A673 (cell line): ENCODE results near the gene SATB2.

Experiments
- EZH2 ChIP-seq: fragments of 200-600 bp; sonication (generic); IDR thresholded peaks from 2 replicates; pipeline ENCODE4 v1.6.1; 2017; ENCODE audit warnings: borderline replicate concordance, low read depth, mild to moderate bottlenecking, mixed read lengths, antibody characterized with exemption, low read length; ENCODE audit not compliant: poor library complexity, severe bottlenecking
- TF ChIP-seq, protein P1 (sequence below): fragments of 300-800, 200-600 bp; sonication (generic); conservative IDR thresholded peaks from 2 replicates; pipeline ENCODE4 v1.5.1; 2017; ENCODE audit warnings: low read depth, mild to moderate bottlenecking, antibody characterized with exemption, low read length, moderate library complexity, mixed read lengths

DNA sequence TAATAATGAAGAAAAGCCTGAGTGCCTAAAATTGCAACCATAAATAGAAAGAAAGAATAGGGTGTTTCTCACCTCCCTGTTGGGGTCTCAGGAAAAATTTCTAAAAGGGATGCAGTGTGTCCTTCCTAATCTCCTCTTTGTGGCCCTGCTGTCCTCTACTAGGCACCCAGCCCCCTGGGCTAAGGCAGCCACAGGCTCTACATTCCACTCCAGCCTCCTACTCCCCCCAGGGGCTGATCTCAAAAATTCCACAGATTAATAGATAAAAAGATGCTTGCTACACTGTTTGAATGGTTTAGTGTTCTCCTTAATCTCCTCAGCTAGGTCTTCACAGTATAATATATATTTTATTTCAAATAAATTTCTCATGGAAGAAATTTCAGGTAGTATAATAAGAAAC is 17.6 kb downstream of the SATB2 start:
- TF ChIP-seq, protein P1, sequence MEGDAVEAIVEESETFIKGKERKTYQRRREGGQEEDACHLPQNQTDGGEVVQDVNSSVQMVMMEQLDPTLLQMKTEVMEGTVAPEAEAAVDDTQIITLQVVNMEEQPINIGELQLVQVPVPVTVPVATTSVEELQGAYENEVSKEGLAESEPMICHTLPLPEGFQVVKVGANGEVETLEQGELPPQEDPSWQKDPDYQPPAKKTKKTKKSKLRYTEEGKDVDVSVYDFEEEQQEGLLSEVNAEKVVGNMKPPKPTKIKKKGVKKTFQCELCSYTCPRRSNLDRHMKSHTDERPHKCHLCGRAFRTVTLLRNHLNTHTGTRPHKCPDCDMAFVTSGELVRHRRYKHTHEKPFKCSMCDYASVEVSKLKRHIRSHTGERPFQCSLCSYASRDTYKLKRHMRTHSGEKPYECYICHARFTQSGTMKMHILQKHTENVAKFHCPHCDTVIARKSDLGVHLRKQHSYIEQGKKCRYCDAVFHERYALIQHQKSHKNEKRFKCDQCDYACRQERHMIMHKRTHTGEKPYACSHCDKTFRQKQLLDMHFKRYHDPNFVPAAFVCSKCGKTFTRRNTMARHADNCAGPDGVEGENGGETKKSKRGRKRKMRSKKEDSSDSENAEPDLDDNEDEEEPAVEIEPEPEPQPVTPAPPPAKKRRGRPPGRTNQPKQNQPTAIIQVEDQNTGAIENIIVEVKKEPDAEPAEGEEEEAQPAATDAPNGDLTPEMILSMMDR = no peak
- TF ChIP-seq EZH2 = no peak
